Mucosa of stomach (tissue), 1 donor: Measurements from ENCODE around the gene MCCC1.

Source experiments
- H3K27me3 ChIP-seq: one replicate; pipeline ENCODE4 v1.7.0; 2013; ENCODE audit warnings: mild to moderate bottlenecking, low read length; ENCODE audit not compliant: control insufficient read depth, insufficient read depth
- H3K36me3 ChIP-seq: one replicate; pipeline ENCODE4 v1.7.0; 2013; ENCODE audit warnings: low read length; ENCODE audit not compliant: control insufficient read depth, insufficient read depth
- H3K4me1 ChIP-seq: one replicate; pipeline ENCODE4 v1.7.0; 2013; ENCODE audit warnings: mild to moderate bottlenecking, low read length; ENCODE audit not compliant: control insufficient read depth, insufficient read depth
- H3K4me3 ChIP-seq: one replicate; pipeline ENCODE4 v1.7.0; 2013; ENCODE audit warnings: low read length
- H3K9ac ChIP-seq: one replicate; pipeline ENCODE4 v1.7.0; 2013; ENCODE audit warnings: mild to moderate bottlenecking, low read length, moderate library complexity
- H3K9me3 ChIP-seq: one replicate; pipeline ENCODE4 v1.7.0; 2013; ENCODE audit warnings: mild to moderate bottlenecking, low read length, moderate library complexity; ENCODE audit not compliant: control insufficient read depth
- donor health status: Pancreatic carcinoma.

The MCCC1 gene

GRCh38 chr3:183032880-183033555 is 66.3 kb downstream of the MCCC1 start:
- Histone ChIP-seq H3K9me3 (no peaks in the 10 kb centered on the region), H3K4me3 (no peak overlapping the region), H3K4me1 (no peaks in the 10 kb centered on the region), H3K36me3 (no peaks in the 10 kb centered on the region), H3K9ac (no peak overlapping the region), H3K27me3 (no peaks in the 10 kb centered on the region)

- Histone ChIP-seq H3K36me3 (no peaks in the 10 kb centered on the region), H3K9ac (no peak overlapping the region), H3K9me3 (no peaks in the 10 kb centered on the region), H3K4me1 (no peaks in the 10 kb centered on the region), H3K4me3 (no peak overlapping the region), H3K27me3 (no peaks in the 10 kb centered on the region)
Measured at GRCh38 chr3:183031826-183032225, 67.5 kb downstream of the MCCC1 start.

DNA sequence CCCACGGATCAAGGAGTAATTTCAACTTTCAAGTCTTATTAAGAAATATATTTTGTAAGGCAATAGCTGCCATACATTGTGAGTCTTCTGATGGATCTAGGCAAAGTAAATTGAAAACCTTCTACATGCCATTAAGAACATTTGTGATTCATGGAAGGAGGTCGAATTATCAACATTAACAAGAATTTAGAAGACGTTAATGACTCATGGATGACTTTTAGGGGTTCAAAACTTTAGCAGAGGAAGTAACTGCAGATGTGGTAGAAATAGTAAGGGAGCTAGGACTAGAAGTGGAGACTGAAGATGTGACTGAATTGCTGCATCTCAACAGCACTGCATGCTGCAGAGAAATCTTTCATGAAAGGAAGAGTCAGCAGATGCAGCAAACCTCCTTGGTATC is 70.9 kb downstream of the MCCC1 start:
- no peaks in the 10 kb centered on the region for H3K27me3 ChIP-seq
- no peak overlapping the region for H3K9ac ChIP-seq
- H3K4me3 ChIP-seq: no peak overlapping the region
- no peaks in the 10 kb centered on the region for H3K36me3 ChIP-seq
- H3K9me3 ChIP-seq: no peaks in the 10 kb centered on the region
- no peaks in the 10 kb centered on the region for H3K4me1 ChIP-seq

DNA sequence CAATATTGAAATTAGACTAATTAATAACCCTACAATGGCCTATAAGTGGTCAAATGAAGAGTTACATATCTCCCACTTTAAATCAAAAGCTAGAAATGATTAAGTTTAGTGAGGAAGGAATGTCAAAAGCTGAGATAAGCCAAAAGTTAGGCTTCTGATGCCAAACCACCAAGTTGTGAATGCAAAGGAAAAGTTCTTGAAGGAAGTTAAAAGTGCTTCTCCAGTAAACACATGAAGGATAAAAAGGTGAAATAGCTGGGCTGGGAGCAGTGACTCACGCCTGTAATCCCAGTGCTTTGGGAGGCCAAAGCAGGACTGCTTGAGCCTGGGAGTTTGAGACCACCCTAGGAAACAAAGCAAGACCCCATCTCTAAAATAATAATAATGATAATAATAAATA is 72.0 kb downstream of the MCCC1 start:
- Histone ChIP-seq H3K9ac (no peak overlapping the region), H3K27me3 (no peaks in the 10 kb centered on the region), H3K4me1 (no peaks in the 10 kb centered on the region), H3K36me3 (no peaks in the 10 kb centered on the region), H3K4me3 (no peak overlapping the region), H3K9me3 (no peaks in the 10 kb centered on the region)

GRCh38 chr3:183022936-183023516 is 76.3 kb downstream of the MCCC1 start:
- H3K27me3 ChIP-seq: no peaks in the 10 kb centered on the region
- peaks cover 6% of the 10 kb centered on the region for H3K36me3 ChIP-seq
- no peaks in the 10 kb centered on the region for H3K9me3 ChIP-seq
- no peak overlapping the region for H3K4me3 ChIP-seq
- no peak overlapping the region for H3K9ac ChIP-seq
- no peaks in the 10 kb centered on the region for H3K4me1 ChIP-seq

GRCh38 chr3:183018421-183019192 is 80.7 kb downstream of the MCCC1 start:
- peaks cover 6% of the 10 kb centered on the region for H3K36me3 ChIP-seq
- H3K4me3 ChIP-seq: no peak overlapping the region

DNA sequence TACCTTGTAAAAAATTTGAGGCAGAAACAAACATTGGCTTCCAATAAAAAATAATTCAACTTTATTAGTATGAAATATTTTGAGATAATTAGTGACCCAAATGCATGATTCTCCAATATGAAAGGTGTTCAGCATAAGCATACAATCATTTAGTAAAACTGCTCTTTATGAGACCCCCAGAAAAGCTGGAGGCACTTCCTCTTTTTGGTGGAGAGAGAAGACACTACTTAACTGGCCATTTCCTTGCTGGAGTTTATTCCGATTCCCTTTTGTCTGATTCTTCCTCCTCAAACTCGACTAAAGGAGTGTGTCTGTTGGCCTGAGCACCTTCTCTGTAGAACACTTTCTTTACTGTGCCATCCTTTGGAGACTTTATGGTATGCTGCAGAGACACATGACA is 84.1 kb downstream of the MCCC1 start:
- H3K36me3 ChIP-seq: no peaks in the 10 kb centered on the region
- H3K4me1 ChIP-seq: no peaks in the 10 kb centered on the region
- no peak overlapping the region for H3K9ac ChIP-seq
- H3K27me3 ChIP-seq: no peaks in the 10 kb centered on the region
- no peaks in the 10 kb centered on the region for H3K9me3 ChIP-seq
- no peak overlapping the region for H3K4me3 ChIP-seq

More at GRCh38 chr3:183018421-183019192, 80.7 kb downstream of the MCCC1 start:
- Histone ChIP-seq H3K9me3 (no peaks in the 10 kb centered on the region), H3K4me1 (no peaks in the 10 kb centered on the region), H3K27me3 (no peaks in the 10 kb centered on the region), H3K9ac (no peak overlapping the region)

- Histone ChIP-seq H3K9me3 (no peaks in the 10 kb centered on the region), H3K9ac (no peak overlapping the region), H3K27me3 (no peaks in the 10 kb centered on the region), H3K4me3 (no peak overlapping the region), H3K36me3 (no peaks in the 10 kb centered on the region), H3K4me1 (no peaks in the 10 kb centered on the region)
Measured at GRCh38 chr3:183013856-183014255, 85.4 kb downstream of the MCCC1 start.

GRCh38 chr3:183013074-183013473 is 86.2 kb downstream of the MCCC1 start:
- Histone ChIP-seq H3K36me3 (no peaks in the 10 kb centered on the region), H3K9ac (no peak overlapping the region), H3K4me3 (no peak overlapping the region), H3K4me1 (no peaks in the 10 kb centered on the region), H3K27me3 (no peaks in the 10 kb centered on the region), H3K9me3 (no peaks in the 10 kb centered on the region)

DNA sequence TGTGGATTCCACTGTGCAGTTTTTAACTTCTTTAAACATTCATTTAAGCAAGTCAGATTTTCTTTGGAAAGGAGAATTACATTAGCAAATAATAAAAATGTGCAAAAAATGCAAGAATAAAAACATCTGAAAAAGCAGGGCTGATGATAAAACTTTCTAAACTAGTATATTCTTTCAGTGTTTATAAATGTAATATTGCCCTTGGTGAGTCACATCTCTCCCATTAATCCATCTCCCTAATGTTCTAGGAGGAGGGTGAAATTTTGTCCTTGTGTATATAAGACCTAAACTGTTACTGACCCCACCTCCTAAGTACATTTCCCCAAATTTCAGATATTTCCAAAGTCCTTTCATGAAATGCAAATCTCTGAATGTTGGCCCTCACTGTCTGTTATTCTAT is 90.5 kb downstream of the MCCC1 start:
- Histone ChIP-seq H3K9me3 (no peaks in the 10 kb centered on the region), H3K36me3 (no peaks in the 10 kb centered on the region), H3K9ac (no peak overlapping the region), H3K4me1 (no peaks in the 10 kb centered on the region), H3K27me3 (no peaks in the 10 kb centered on the region), H3K4me3 (no peak overlapping the region)

- Histone ChIP-seq H3K4me3 (no peak overlapping the region), H3K4me1 (no peaks in the 10 kb centered on the region), H3K9me3 (no peaks in the 10 kb centered on the region), H3K9ac (no peak overlapping the region), H3K27me3 (no peaks in the 10 kb centered on the region), H3K36me3 (no peaks in the 10 kb centered on the region)
Measured at GRCh38 chr3:183008303-183008702, 91.0 kb downstream of the MCCC1 start.

DNA sequence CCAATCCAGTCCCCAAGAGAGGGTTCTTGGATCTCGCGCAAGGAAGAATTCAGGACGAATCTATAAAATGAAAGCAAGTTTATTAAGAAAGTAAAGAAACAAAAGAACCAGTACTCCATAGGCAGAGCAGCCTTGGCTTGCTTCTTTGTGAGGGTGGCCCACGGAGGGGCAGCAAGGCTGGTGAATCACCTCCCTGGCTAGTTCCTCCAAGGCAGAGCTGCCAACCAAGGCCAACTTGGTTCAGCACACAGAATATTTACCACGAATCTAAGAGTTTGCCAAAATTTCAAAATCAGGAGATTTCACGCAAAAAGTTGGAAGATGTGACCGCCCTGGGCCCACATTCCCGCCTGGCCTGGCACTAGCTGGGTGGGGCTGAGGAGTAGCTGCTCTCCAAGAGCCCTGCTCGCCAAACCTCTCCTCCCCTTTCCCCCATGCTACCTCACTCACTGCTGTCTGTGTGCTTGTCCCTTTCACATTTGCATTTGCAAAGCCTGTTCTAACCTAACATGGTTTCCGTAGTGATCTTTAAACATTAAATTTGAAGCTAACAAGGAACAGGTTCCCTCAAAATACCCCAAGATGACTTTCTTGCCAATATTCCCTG is 92.8 kb downstream of the MCCC1 start:
- H3K4me1 ChIP-seq: no peaks in the 10 kb centered on the region
- H3K27me3 ChIP-seq: no peaks in the 10 kb centered on the region
- no peak overlapping the region for H3K4me3 ChIP-seq
- no peak overlapping the region for H3K9ac ChIP-seq
- H3K36me3 ChIP-seq: no peaks in the 10 kb centered on the region
- no peaks in the 10 kb centered on the region for H3K9me3 ChIP-seq
